Measurements from ENCODE around the gene DNAJC7. TPM values are rescaled to one million over a fixed set of nuclear protein-coding genes. Genes with fewer than 3 reads are reported as not detected.

DNAJC7 gene
- total RNA-seq, 3 donors from 2014 or later = 80.6 to 108 (median 86.7) TPM

DNA sequence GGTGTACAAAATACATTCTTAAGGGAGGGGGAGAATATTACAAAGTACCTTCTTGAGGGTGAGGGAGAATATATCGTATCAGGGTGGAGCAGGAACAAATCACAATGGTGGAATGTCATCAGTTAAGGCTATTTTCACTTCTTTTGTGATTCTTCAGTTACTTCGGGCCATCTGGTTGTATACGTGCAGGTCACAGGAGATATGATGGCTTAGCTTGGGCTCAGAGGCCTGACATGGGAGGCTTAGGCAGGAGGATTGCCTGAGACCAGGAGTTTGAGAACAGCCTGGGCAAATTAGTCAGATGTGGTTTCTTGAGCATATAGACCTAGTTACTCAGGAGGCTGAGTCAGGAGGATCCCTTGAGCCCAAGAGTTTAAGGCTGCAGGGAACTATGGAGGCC, 73.7 kb downstream of the DNAJC7 start:
- no peak for DNase-seq

DNA sequence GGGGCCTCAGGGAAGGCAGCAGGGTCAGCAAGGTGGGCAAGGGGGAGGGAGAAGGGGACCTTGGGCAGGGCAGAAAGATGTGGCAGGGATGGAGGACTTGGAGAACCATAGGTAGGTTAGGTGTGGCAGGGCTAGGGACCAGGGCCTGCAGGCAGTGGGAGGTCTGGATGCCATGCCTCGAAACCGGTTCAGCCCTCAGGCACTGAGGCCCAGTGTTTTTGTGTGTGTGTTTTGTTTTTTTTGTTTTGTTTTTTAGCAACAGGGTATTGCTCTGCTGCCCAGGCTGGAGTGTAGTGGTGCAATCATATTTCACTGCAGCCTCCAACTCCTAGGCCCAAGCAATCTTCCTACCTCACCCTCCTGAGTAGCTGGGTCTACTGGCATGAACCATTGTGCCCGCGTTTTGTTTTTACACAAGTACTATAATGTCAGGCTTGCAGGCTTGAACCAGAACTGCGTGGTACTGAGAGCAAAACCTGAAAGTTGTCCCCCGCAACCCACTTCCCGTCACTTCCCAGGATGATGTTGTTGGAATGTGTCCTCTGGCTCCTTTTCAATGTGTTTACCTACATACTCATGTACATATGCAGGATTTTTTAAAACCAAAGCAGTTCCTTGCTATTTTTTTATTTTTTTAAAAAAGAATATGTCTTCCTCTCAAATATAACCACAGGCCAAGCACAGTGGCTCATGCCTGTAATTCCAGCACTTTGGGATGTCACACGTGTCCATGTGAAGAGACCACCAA, 74.4 kb downstream of the DNAJC7 start:
- intact Hi-C loops (cut with DNase I, micrococcal nuclease) = no loop called here
- Histone ChIP-seq H3K36me3 (ENCODE audit: low read depth) (no peaks in the 10 kb centered on the region), H3K9me3 (no peaks in the 10 kb centered on the region), H3K4me1 (ENCODE audit: low read depth) (no peaks in the 10 kb centered on the region), H3K4me3 (no peak overlapping the region)
- ATAC-seq (no peak), DNase-seq (no peak)
- TF ChIP-seq, protein P1, sequence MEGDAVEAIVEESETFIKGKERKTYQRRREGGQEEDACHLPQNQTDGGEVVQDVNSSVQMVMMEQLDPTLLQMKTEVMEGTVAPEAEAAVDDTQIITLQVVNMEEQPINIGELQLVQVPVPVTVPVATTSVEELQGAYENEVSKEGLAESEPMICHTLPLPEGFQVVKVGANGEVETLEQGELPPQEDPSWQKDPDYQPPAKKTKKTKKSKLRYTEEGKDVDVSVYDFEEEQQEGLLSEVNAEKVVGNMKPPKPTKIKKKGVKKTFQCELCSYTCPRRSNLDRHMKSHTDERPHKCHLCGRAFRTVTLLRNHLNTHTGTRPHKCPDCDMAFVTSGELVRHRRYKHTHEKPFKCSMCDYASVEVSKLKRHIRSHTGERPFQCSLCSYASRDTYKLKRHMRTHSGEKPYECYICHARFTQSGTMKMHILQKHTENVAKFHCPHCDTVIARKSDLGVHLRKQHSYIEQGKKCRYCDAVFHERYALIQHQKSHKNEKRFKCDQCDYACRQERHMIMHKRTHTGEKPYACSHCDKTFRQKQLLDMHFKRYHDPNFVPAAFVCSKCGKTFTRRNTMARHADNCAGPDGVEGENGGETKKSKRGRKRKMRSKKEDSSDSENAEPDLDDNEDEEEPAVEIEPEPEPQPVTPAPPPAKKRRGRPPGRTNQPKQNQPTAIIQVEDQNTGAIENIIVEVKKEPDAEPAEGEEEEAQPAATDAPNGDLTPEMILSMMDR (IDR thresholded peaks at IDR 0.05) = no peak

More for the DNA sequence above, 73.7 kb downstream of the DNAJC7 start:
- no peak for ATAC-seq
- Histone ChIP-seq H3K9me3 (no peaks in the 10 kb centered on the region), H3K4me1 (ENCODE audit: low read depth) (no peaks in the 10 kb centered on the region), H3K4me3 (no peak overlapping the region), H3K36me3 (ENCODE audit: low read depth) (no peaks in the 10 kb centered on the region)
- intact Hi-C loops (cut with DNase I, micrococcal nuclease) = no loop called here
- TF ChIP-seq, protein P1 (IDR thresholded peaks at IDR 0.05) = no peak

DNA sequence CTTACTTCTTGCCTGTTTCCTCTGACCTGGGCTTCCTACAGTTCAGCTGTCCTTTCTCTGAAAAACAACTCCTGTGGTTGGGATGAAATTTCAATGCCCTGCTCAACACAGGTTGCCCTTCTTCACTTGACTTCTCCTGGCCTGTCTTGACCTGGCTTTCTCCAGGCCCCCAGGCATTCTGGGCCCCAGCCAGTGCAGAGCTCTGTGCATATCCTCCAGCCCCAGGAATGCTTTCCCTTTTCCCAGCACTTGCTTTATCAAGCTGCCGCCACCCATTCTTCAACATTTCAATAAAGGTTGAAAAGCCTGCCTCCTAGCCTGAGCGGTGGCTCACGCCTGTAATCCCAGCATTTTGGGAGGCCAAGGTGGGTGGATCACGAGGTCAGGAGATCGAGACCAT, 76.1 kb downstream of the DNAJC7 start:
- Histone ChIP-seq H3K36me3 (ENCODE audit: low read depth) (no peaks in the 10 kb centered on the region), H3K4me1 (ENCODE audit: low read depth) (no peaks in the 10 kb centered on the region), H3K9me3 (no peaks in the 10 kb centered on the region), H3K4me3 (no peak overlapping the region)
- DNase-seq = no peak
- intact Hi-C loops (cut with DNase I, micrococcal nuclease) = no loop called here
- ATAC-seq = no peak
- TF ChIP-seq, protein P1 (IDR thresholded peaks at IDR 0.05) = no peak

DNA sequence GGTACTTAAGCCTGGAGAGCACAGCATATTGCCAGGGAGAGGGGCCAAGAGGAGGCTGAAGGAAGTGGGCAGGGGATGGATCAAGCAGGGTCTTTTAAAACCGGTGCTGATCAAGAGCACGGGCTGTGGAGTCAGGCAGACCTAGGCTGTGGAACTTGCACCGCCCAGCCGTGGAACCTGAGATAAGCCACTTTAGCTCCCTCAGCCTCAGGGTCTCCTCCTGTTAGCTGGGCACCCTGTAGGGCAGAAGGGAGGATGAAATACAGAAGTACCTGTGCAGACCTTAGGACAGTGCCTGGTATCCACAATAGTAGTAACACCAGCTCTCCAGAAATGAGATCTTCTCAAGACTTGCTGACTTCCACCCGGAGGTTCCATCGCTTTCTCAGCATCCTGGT, 77.5 kb downstream of the DNAJC7 start:
- no peaks in the 10 kb centered on the region for H3K9me3 ChIP-seq
- no peaks in the 10 kb centered on the region for H3K4me1 ChIP-seq (ENCODE audit: low read depth)
- DNase-seq (no peak), ATAC-seq (no peak)
- H3K4me3 ChIP-seq = no peak overlapping the region
- intact Hi-C loops (cut with DNase I, micrococcal nuclease) = no loop called here
- no peaks in the 10 kb centered on the region for H3K36me3 ChIP-seq (ENCODE audit: low read depth)
- TF ChIP-seq, protein P1 (IDR thresholded peaks at IDR 0.05) = no peak

DNA sequence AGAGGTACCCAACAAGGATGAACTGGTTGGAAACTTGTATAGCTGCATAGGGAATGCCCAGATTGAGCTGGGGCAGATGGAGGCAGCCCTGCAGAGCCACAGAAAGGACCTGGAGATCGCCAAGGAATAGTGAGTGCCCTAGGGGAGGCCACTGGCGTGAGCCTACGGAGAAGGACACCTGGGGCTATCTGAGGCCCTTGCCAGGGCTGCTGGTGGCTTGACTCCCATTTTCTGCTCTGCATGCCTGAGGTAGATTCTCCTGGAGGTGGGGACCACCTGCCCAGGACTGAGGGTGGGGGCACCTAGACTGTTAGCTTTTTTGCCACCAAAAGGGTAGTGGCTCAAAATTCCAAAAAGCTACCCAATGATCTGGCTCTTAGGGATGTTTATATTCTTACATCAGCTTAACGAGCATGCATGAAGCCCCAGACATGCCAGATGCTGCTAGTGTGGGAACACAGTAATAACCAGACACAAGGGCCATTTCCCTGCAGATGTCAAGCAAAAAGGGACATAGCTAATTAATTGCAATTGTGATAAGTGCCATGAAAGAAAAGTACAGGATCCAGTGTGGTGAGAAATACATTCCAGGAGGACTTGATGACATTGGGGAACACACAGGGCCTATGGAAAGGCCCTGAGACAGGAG, 78.1 kb downstream of the DNAJC7 start:
- no peak for ATAC-seq
- no peaks in the 10 kb centered on the region for H3K9me3 ChIP-seq
- no peaks in the 10 kb centered on the region for H3K36me3 ChIP-seq (ENCODE audit: low read depth)
- DNase-seq = no peak
- TF ChIP-seq, protein P1 (IDR thresholded peaks at IDR 0.05) = no peak
- H3K4me3 ChIP-seq = no peak overlapping the region
- intact Hi-C loops (cut with DNase I, micrococcal nuclease) = no loop called here
- no peaks in the 10 kb centered on the region for H3K4me1 ChIP-seq (ENCODE audit: low read depth)

All from mucosa of descending colon (tissue), 3 donors.